Epidermal melanocyte (primary cell): Measurements from ENCODE around the gene ABCB6.
"Not testable (repeated sequence)": the region's sequence is repeated elsewhere in the genome, so short reads cannot be mapped to it uniquely, and the experiment has no call there.

Source experiments
- DNase-seq: peaks from one replicate; pipeline ENCODE4 v3.0.0; 2011; ENCODE audit warnings: low spot score; ENCODE audit not compliant: insufficient read length

Gene ABCB6

GRCh38 chr2:219214141-219214540, 4.6 kb downstream of the ABCB6 start:
- DNase-seq, result no peak

DNA sequence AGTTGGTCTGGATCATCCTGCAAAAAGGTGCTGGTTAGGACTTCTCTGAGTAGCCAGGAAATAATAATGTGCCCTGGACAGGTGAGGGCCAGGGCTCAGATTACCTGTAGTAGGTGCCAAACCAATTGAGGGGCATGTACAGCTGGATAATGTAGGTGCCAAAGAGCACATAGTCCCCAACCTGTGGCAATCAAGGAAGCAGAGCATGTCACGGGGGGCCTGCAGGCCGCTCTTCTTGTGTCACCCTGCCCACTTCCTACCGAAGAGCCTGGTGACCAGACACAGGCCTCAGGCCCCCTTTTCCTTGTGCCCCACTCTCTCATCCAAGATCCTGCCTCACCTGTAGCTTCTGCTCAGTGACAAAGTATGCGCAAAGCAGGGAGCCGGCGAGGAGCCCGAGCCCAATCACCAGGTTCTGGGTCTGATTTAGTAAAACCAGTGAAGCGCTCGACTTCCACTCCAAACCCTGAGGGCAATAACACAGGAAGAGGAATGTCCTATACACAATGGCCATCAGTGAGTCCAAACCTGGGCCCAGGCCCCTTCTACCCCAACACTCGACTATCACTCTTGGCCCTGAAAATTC, 5.2 kb downstream of the ABCB6 start:
- DNase-seq, result no peak

DNA sequence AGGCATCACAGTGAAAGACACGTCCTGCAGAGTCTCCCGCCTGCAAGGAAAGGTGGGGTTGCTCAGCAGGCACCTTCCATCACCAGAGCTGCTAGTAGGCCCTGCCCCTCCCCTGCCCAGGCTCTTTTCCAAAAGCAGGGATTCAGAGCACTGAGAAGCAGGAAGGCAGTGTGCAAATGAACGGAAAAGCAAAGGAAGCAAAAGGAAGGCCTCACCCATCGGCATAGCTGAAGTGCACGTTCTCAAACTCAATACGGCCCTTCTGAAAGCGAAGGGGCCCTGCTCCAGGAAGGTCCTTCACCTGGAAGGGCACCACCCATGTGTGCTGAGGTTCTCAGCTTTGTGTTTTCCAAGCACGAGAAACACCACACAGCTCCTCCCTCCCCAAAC, 5.7 kb downstream of the ABCB6 start:
- no peak for DNase-seq

- no peak for DNase-seq
Observed at GRCh38 chr2:219210886-219211362, 7.8 kb downstream of the ABCB6 start.

- DNase-seq, result no peak
Observed at GRCh38 chr2:219210196-219210885, 8.4 kb downstream of the ABCB6 start.

- no peak for DNase-seq
Observed at GRCh38 chr2:219209236-219210195, 9.2 kb downstream of the ABCB6 start.

DNA sequence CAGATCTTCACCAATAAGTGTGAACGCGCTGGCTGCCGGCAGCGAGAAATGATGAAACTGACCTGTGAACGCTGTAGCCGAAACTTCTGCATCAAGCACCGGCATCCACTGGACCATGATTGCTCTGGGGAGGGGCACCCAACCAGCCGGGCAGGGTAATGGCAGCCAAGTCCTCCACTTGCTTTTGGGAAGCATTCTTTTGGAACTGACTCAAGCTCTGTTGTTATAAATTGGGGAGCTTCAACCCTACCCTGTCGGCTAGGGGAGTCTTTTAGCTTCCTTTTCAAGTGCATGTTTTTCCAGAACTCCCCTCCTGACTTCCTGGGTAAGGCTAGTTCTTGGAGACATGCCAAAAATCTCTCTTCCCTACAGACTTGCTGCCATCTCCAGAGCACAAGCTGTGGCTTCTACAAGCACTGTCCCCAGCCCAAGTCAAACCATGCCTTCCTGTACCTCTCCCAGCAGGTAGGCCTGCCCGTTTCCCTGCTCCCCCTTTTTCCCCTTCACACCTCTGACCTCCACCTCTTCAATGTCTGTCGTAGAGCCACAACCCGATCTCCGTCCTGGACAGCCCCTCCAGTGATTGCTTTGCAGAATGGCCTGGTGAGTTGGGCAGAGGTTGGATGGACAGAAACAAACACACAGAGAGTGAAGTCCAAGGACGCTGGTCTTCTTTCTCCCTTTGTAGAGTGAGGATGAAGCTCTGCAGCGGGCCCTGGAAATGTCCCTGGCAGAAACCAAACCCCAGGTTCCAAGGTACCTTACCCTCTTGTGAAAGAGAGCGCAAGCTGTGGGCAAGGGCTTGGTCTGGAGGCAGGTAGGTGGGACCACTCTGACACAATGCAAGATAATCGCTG, 10.6 kb downstream of the ABCB6 start:
- no peak for DNase-seq

- DNase-seq, result no peak
Observed at GRCh38 chr2:219207134-219207883, 11.4 kb downstream of the ABCB6 start.

DNA sequence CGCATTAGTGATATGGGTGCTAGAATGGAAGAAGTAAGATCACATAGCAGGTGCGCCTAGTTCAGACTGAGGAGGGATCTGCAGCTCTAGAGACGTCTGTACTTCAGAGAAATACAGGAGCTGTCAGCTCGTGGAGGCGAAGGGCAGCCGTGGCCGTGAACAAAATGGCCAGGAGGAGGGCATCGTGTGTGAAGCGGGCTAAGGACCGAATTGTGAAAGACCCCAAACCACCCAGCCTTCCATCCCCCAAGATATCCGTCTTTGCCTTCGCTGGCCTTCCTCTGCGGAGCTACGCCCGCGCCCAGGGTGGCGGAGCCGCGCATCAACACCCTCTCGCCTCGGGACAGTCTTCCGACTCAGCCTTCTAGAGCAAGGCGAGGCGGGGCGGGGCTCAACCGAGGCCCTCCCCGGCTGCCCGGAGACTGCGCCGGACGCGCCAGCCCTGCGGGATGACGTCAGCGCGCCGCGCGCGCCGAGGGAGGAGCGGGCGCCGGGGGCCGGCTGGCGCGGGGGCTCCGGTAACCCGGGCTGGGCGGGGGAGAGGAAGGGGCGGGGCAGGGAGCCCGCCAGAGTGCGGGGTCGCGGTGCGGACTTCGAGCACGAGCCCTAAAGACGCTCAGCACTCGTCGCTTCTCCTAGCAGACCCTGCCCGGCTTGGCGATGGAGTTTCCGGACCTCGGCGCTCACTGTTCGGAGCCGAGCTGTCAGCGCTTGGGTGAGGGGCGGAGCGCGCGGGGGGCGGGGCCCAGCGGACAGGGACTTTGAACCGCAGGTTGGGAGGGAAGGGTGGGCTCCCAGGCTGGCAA, 12.2 kb downstream of the ABCB6 start, which contains the start of gene ZFAND2B:
Gene ZFAND2B (plus strand): TSS at position 455 of the 806 bp plus-strand sequence. CDS start 206 bp downstream, at position 661.
- peak; percentile 94 for DNase-seq

DNA sequence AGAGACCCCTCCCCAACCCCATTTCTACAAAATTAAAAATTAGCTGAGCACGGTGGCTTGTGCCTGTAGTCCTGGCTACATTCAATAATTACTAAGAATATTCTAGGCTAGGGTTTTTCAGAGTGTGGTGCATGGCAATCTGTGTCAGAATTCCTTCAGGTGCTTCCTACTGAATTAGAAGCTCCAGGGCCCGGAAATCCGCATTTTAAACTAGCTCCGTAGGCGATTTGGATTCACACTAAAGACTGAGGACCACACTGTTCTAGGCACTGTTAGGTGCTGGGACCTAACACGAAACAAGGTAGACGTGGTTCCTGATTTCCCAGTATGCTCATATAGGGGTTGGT, 12.8 kb downstream of the ABCB6 start:
- no peak for DNase-seq

- DNase-seq, result no peak
Observed at GRCh38 chr2:219205165-219205538, 13.6 kb downstream of the ABCB6 start.

DNA sequence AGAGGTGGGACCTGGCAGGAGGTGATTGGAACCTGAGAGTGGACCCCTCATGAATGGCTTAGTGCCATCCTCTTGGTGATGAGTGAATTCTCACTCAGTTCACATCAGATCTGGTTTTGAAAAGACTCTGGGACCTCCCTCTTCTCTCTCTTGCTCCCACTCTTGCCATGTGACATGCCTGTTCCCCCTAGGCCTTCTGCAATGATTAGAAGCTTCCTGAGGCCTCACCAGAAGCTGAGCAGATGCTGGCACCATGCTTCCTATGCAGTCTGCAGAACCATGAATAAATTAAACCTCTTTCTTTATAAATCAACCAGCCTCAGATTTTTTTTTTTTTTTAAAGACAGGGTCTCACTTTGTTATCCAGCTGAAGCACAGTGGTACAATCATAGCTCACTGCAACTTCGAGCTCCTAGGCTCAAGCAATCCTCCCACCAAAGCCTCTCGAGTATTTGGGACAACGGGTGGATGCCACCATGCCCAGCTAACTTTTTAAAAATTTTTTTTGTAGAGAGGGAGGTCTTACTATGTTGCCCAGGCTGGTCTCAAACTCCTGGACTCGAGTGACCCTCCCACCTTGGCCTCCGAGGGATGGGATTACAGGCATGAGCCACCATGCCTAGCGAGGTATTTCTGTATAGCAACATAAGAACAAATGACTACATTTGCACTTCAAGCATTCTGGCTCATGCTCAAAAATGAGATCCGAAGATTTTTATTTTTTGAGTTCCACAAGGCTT, 14.2 kb downstream of the ABCB6 start:
- no peak for DNase-seq

- DNase-seq, result not testable (repeated sequence)
Observed at GRCh38 chr2:219201331-219201730, 17.4 kb downstream of the ABCB6 start.

DNA sequence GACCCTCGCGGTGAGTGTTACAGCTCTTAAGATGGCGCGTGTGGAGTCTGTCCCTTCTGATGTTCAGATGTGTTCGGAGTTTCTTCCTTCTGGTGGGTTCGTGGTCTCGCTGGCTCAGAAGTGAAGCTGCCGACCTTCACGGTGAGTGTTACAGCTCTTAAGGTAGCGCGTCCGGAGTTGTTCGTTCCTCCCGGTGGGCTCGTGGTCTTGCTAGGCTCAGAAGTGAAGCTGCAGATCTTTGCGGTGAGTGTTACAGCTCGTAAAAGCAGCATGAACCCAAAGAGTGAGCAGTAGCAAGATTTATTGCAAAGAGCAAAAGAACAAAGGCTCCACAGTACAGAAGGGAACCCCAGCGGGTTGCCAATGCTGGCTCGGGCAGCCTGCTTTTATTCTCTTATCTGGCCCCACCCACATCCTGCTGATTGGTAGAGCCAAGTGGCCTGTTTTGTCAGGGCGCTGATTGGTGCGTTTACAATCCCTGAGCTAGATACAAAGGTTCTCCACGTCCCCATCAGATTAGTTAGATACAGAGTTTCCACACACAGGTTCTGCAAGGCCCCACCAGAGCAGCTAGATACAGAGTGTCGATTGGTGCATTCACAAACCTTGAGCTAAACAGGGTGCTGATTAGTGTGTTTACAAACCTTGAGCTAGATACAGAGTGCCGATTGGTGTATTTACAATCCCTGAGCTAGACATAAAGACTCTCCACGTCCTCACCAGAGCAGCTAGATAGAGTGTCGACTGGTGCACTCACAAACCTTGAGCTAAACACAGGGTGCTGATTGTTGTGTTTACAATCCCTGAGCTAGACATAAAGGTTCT, 18.0 kb downstream of the ABCB6 start:
- not testable (repeated sequence) for DNase-seq

- DNase-seq, result no peak
Observed at GRCh38 chr2:219199470-219200211, 19.1 kb downstream of the ABCB6 start.

- DNase-seq, result no peak
Observed at GRCh38 chr2:219198974-219199373, 19.8 kb downstream of the ABCB6 start.

GRCh38 chr2:219197388-219197787, 21.4 kb downstream of the ABCB6 start:
- DNase-seq, result no peak
